ENCODE results near the gene EHD3.

EHD3 gene

GRCh38 chr2:31254237-31255203, 20.6 kb downstream of the EHD3 start:
- in situ Hi-C loops (cut with MboI; ENCODE audit: low sequenced_read_pairs) = no loop called here

GRCh38 chr2:31255911-31256571, 22.1 kb downstream of the EHD3 start:
- in situ Hi-C loops (cut with MboI; ENCODE audit: low sequenced_read_pairs) = no loop called here

- in situ Hi-C loops (cut with MboI; ENCODE audit: low sequenced_read_pairs) = no loop called here
These were observed 22.8 kb downstream of the EHD3 start for GRCh38 chr2:31256611-31257382.

DNA sequence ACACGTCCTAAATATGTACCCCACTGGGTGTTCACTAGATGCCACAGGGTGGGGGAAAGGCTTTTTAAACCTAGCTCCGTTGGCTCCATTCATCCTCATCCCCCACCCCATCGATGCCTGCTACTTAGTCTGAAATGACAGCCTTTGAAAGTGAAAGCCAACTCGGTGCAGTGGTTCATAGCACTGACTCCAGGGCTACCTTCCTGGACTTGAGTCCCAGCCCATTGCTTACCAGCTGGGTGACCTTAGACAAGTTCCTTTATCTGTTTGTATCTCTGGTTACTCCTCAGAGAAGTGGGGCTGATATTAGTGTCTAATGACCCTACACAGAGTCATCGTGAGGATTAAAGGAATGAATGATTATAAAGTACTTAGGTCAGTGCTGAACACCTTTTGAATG, 24.4 kb downstream of the EHD3 start:
- in situ Hi-C loops (cut with MboI; ENCODE audit: low sequenced_read_pairs) = no loop called here

GRCh38 chr2:31259075-31259474, 25.1 kb downstream of the EHD3 start:
- in situ Hi-C loops (cut with MboI; ENCODE audit: low sequenced_read_pairs) = no loop called here

- in situ Hi-C loops (cut with MboI; ENCODE audit: low sequenced_read_pairs) = no loop called here
These were observed 26.9 kb downstream of the EHD3 start for GRCh38 chr2:31260870-31261269.

DNA sequence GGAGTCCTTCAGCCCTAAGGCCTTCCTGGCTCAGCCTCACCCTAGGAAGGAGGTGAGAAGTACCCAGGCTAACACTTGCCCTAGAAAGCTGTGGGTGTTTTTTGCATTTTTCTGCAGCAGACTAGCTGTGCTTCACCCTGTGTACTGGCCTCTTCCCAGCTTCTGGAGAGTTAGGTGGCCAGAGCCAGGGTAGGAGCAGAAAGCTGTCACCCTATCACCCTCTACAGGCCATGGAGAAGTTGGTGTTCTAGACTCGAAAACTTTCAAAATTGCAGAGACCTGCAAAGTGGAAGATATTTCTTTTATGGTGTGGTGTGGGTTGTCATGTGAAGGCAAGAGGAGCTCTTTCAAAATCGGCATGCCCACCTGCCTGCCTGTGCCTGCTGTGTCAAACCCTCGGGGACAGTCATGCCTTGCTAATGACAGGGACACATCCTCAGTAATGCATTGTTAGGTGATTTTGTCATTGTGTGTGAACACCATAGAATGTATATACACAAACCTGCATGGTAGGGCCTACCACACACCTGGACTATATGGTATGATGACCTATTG, 29.8 kb downstream of the EHD3 start:
- in situ Hi-C loops (cut with MboI; ENCODE audit: low sequenced_read_pairs) = no loop called here

GRCh38 chr2:31265234-31265633, 31.3 kb downstream of the EHD3 start:
- in situ Hi-C loops (cut with MboI; ENCODE audit: low sequenced_read_pairs) = no loop called here

- in situ Hi-C loops (cut with MboI; ENCODE audit: low sequenced_read_pairs) = no loop called here
These were observed 32.9 kb downstream of the EHD3 start for GRCh38 chr2:31266804-31267203.

DNA sequence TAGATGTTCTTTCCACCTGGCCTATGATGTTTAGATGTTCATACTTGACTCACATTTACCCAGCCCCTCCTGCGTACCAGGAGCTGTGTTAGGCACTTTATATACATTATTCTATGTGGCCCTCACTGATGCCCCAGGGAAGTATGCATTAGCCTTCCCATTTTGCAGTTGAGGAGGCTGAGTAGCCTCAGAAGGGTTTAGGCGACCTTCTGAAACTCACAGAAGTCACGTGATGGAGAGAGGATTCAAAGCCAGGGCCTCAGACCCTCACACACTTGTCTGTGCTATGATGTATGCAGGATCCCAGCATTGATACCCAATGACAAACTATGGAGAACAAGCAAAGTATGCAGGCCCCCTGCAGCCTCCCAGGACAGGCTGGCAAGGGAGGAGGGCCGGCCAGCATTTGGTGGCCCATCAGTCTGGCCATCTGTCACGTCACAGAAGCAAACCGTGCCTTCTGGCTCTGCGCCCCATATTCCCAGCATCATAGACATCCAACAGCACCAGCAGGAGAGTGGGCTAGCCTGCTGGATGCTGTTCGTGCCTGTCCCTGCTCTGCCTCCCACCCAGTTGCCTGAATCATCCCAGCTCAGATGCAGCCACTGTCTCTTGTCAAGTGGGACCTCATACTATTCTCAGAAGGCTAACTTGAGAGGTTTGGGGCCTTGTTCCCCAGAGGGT, 33.6 kb downstream of the EHD3 start:
- in situ Hi-C loops (cut with MboI; ENCODE audit: low sequenced_read_pairs) = no loop called here

DNA sequence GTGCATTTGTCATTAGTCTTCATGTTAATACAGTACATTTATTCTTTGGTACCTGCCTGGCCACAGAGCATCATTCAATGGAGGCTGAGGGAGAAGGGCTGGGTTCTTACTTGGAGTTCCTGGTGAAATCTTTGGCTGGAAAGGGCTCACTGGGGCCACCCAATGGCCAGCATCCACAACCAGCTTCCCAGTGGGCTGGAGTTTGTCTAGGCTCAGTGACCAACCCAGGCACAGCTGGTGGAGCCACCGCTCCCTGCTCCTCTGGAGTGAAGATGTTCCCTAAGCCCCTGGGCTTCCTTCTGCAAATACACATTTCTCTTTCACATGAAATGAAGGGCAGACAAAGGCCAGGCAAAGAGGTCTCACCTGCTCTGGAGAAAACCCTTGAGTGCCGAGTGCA, 34.4 kb downstream of the EHD3 start:
- in situ Hi-C loops (cut with MboI; ENCODE audit: low sequenced_read_pairs) = no loop called here

- in situ Hi-C loops (cut with MboI; ENCODE audit: low sequenced_read_pairs) = no loop called here
These were observed 35.1 kb downstream of the EHD3 start for GRCh38 chr2:31269087-31269486.

DNA sequence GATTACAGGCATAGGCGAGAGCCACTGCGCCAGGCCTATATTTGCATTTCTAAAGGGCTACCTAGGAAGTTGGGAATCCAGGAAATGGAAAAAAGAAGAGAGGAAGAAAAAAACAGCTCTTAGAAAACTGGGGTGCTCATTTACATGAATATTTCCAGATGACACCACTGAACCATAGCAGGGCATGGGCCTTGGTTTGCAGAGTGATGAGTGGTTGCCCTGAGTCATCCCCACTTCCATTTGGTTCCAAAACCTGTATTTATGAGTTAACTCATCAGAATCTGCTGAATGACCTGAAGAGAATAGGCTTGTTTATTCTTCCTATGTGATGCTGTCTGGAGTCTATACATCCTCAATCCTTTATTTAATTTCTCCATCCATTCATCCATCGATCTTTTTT, 36.2 kb downstream of the EHD3 start:
- in situ Hi-C loops (cut with MboI; ENCODE audit: low sequenced_read_pairs) = no loop called here

DNA sequence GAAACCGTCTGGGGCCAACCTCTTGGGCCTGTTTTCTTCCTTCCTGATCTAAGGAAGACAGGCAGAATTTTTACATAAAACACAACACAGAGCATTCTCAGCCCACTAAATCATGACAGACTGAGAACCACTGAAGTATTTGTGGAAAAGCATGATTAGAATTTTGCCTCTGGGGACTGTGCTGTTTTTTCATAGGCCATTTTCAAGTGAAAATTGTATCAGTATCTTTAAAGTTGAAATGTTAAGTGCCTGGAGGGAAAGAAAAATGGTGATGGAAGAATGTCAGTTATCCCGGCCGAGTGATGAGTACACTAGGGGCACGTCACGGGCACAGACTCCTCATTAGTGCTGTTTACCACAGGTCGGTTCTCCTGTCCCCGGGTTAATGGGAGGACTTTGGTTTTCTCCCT, 36.9 kb downstream of the EHD3 start:
- in situ Hi-C loops (cut with MboI; ENCODE audit: low sequenced_read_pairs) = no loop called here

DNA sequence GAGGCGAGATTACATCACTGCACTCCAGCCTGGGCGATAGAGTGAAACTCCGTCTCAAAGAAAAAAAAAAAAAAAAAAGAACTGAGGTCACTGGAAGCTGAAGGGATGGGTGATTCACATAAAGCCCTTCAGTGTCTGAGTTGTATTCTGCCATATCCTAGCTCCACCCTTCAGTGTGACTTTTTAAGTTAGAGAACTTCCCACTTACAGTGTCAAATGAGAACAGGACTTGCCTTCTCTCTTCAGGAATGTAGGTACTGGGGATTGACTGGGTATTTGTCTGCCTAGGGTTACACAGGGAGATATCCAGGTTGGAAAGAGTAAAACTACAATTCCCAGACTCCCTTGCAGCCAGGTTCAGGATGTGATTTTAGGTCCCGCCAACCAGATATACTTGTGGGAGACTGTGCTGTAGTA, 37.9 kb downstream of the EHD3 start:
- in situ Hi-C loops (cut with MboI; ENCODE audit: low sequenced_read_pairs) = no loop called here

DNA sequence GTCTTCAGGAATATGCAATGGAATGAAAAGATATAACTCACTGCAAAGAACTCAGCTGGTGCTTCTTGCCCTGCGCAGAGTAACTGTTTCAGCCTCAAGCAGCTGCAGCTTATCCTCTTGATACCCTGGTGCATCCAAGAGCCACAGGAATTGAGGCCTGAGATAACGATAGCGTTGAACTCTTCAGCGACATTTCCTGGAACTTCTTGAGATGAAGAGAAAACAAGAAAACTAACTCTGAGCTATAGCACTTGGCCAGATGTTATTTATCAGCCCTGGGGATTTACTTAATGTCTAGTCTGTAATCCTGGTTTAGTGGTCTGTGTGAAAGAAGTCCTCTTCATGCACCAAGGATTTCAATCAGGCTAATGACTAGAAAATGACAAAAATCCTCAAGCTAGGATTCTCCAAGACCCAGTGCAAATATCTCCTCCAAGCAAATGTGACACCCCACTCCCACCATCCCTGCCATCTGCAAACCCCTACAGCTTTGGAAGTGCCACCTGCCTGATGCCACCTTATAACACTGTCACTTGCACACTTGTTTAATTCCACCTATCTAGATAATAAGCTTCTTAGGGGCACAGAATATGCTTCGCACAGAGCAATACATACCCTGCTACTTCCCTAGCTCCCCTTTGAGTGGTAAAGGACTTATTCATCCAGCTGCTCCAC, 40.6 kb downstream of the EHD3 start:
- in situ Hi-C loops (cut with MboI; ENCODE audit: low sequenced_read_pairs) = no loop called here

DNA sequence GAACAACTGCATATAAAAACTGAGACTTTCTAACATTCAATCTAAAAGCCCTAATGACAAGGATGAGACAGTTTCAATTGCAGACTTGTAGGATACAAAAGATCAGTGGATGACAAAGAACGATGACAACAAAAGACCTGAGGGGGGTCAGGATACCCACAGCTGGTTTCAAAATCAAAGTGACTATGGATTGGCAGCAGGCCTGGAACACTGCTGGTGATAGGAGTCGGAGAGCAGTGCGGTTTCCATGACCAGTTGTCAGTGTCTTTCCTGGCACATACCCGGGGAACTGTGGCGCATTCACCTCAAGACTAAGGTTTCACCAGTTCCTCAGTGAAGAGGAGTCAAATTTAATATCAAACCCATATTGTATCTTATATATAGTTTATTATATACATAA, 42.0 kb downstream of the EHD3 start:
- in situ Hi-C loops (cut with MboI; ENCODE audit: low sequenced_read_pairs) = no loop called here

- in situ Hi-C loops (cut with MboI; ENCODE audit: low sequenced_read_pairs) = no loop called here
These were observed 43.7 kb downstream of the EHD3 start for GRCh38 chr2:31277621-31278020.

DNA sequence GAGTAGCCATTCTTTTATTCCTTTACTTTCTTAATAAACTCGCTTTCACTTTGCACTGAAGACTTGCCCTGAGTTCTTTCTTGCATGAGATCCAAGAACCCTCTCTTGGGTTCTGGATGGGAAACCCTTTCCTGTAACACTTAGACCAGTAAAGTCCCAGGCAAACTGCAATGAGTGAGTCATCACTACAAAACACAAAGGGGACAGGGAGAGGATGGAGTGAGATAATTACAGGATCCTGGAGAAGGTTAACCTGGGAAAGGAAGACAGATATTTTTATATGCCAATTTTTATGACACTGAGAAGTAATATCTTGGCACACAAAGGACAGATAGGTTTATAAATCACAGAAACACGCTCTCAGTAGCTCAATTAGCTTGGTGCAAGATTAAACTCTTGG, 48.7 kb downstream of the EHD3 start:
- in situ Hi-C loops (cut with MboI; ENCODE audit: low sequenced_read_pairs) = no loop called here

Data from hTERT RPE-1 (cell line).